ENCODE data around the gene NTPCR.

The NTPCR gene

DNA sequence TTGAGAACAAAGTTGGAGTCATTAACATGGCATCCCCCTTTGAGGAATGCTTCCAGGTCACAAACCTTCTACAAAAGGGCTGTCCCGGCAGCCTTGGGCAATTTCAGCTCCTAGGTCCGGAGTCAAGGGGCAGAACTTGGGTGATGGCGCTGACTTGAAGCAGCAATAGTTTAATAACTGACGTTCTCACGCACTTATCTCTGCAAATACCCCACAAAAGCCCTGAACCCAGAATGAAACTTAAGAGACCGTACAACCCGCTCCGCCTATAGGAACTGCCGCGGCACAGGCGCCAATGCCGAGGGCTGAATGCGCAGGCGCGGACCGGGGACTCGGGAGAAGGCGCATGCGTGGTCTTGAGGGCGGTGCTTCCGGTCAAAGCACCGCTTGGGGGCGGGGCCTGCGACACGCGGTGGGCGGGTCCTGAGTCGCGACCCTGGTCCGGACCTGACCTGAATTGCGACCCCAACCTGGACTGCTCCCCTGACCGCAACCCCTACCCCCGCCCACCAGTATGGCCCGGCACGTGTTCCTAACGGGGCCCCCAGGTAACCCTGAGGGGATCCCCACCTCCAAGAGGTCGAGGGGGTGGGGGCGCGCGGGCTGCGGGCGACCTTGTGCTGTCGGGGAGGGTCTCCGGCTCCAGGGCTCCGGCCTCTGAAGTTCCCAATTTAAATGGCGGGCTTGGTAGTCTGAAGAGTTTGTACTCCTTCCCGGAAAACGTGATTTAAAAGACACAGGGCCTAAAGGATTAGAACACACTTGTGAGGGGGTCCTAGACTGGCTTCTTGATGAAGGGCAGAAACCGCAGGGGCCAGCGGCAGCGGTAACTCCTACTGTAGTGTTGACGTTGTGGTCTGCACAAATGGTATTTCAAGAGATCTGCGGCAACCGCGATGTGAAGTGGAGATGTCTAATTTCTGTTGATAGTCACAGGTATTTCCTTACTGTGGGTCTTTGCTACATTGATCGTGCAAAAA, at the start of gene NTPCR:
NTPCR (plus strand) TSS at position 415 of the 980 bp plus-strand sequence; CDS start at position 515, 100 bp downstream.
- Histone ChIP-seq H3K4me1 (peaks cover 26 to 45% (median 32%) of the 10 kb centered on the region in 10 experiments), H3K27ac (peak within 1 kb of the TSS; percentile 76 to 89 (median 82)), H3K9me3 (replicated peaks in 1 of 11) (peaks cover 0 to 7% (median 5%) of the 10 kb centered on the region in 11 experiments; a peak in 13 of 22 replicates), H3K36me3 (peaks cover under 1 to 6% (median 2%) of the 10 kb centered on the region in 11 experiments; a peak in 14 of 22 replicates), H3K27me3 (no peaks in the 10 kb centered on the region), H3K9ac (peak within 1 kb of the TSS; percentile 77 to 92 (median 85)), H3K4me3 (peak within 1 kb of the TSS; percentile 78 to 96 (median 87)), H4K20me1 (no peaks in the 10 kb centered on the region), H3K4me2 (peak within 1 kb of the TSS; percentile 74 to 94 (median 83))
- no peak for TF ChIP-seq Cebpa-rat (IDR thresholded peaks at IDR 0.05)

- Histone ChIP-seq H4K20me1 (no peaks in the 10 kb centered on the region), H3K9ac (no peak overlapping the region), H3K9me3 (replicated peaks in 1 of 11) (peaks cover 0 to 16% (median 6%) of the 10 kb centered on the region in 11 experiments; a peak in 7 of 22 replicates), H3K27ac (no peak overlapping the region), H3K4me1 (peaks cover 0 to 16% (median 10%) of the 10 kb centered on the region in 10 experiments; a peak in 14 of 20 replicates), H3K4me2 (peak overlapping the region in 7 of 11 experiments; percentile 2 to 40 (median 13); a peak in 8 of 22 replicates), H3K27me3 (no peaks in the 10 kb centered on the region), H3K4me3 (no peak overlapping the region), H3K36me3 (no peaks in the 10 kb centered on the region)
- TF ChIP-seq Cebpa-rat (IDR thresholded peaks at IDR 0.05) = no peak
These were observed 49.6 kb upstream of the NTPCR start for GRCh38 chr1:232900818-232901217.

DNA sequence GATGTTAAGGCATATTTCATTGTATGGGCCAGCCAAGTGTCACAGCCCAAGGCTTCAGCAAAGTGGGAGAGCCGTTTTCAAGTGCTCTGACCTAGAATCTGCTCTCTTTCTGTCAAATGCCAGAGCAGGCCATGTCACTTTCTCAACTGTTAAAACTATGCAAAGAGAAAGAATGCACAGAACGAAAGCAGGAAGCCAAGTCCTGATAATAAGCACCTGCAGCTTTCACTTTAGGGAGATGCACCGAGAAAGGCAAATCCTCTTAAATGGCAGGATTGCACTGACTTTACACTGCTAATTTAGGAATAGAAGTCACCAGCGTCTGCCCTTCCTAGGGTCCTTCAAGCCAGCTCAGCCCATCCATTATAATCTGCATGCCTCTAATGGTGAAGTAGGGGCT, 49.2 kb upstream of the NTPCR start:
- no peak overlapping the region for H3K4me3 ChIP-seq
- no peaks in the 10 kb centered on the region for H3K36me3 ChIP-seq
- peak overlapping the region in 7 of 11 experiments; percentile 2 to 40 (median 13); a peak in 7 of 22 replicates for H3K4me2 ChIP-seq
- no peak overlapping the region for H3K9ac ChIP-seq
- no peak for TF ChIP-seq Cebpa-rat (IDR thresholded peaks at IDR 0.05)
- no peaks in the 10 kb centered on the region for H3K27me3 ChIP-seq
- H4K20me1 ChIP-seq = no peaks in the 10 kb centered on the region
- no peak overlapping the region for H3K27ac ChIP-seq
- peaks cover 0 to 16% (median 6%) of the 10 kb centered on the region in 11 experiments; a peak in 7 of 22 replicates for H3K9me3 ChIP-seq (replicated peaks in 1 of 11)
- H3K4me1 ChIP-seq = peaks cover 0 to 20% (median 11%) of the 10 kb centered on the region in 10 experiments; a peak in 14 of 20 replicates

DNA sequence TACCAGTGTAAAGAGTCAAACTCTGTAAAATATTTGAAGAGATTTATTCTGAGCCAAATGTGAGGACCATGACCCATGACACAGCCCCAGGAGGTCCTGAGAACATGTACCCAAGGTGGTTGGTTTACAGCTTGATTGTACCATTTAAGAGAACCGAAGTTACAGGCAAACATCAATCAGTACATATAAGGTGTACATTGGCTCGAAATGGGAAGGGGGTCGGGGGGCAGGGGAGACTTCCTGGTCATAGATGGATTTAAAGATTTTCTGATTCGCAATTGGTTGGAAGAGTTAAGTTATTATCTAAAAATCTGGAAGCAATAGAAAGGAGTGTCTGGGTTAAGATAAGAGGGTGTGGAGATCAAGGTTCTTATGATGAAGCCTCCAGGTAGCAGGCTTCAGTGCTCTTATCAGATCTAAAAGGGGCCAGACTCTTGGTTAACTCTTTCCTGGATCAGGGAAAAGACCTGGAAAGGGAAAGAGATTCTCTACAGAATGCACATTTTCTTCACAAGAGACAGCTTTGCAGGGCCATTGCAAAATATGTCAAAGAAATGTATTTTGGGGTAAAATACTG, 47.5 kb upstream of the NTPCR start:
- Histone ChIP-seq H3K4me1 (peaks cover 0 to 22% (median 11%) of the 10 kb centered on the region in 10 experiments; a peak in 14 of 20 replicates), H4K20me1 (no peaks in the 10 kb centered on the region), H3K4me2 (no peak overlapping the region), H3K9me3 (replicated peaks in 1 of 11) (peaks cover 0 to 16% (median 6%) of the 10 kb centered on the region in 11 experiments; a peak in 7 of 22 replicates), H3K36me3 (no peaks in the 10 kb centered on the region), H3K9ac (no peak overlapping the region), H3K27ac (no peak overlapping the region), H3K4me3 (no peak overlapping the region), H3K27me3 (no peaks in the 10 kb centered on the region)
- no peak for TF ChIP-seq Cebpa-rat (IDR thresholded peaks at IDR 0.05)

GRCh38 chr1:232904131-232904530, 46.3 kb upstream of the NTPCR start:
- Histone ChIP-seq H3K9me3 (replicated peaks in 1 of 11) (peaks cover 0 to 9% (median 0%) of the 10 kb centered on the region in 11 experiments; a peak in 4 of 22 replicates), H3K4me3 (no peak overlapping the region), H3K4me1 (peaks cover 3 to 22% (median 15%) of the 10 kb centered on the region in 10 experiments; a peak in 18 of 20 replicates), H3K9ac (no peak overlapping the region), H3K36me3 (no peaks in the 10 kb centered on the region), H3K27ac (no peak overlapping the region), H3K27me3 (no peaks in the 10 kb centered on the region), H4K20me1 (no peaks in the 10 kb centered on the region), H3K4me2 (no peak overlapping the region)
- TF ChIP-seq Cebpa-rat (IDR thresholded peaks at IDR 0.05) = no peak

- Histone ChIP-seq H3K9ac (no peak overlapping the region), H3K27me3 (no peaks in the 10 kb centered on the region), H3K9me3 (replicated peaks in 1 of 11) (peaks cover 0 to 5% (median 0%) of the 10 kb centered on the region in 11 experiments; a peak in 1 of 22 replicates), H3K4me2 (peak overlapping the region in 1 of 11 experiments; percentile 79; a peak in 1 of 22 replicates), H3K27ac (no peak overlapping the region), H3K4me1 (peaks cover 7 to 27% (median 19%) of the 10 kb centered on the region in 10 experiments), H4K20me1 (no peaks in the 10 kb centered on the region), H3K4me3 (no peak overlapping the region), H3K36me3 (no peaks in the 10 kb centered on the region)
- no peak for TF ChIP-seq Cebpa-rat (IDR thresholded peaks at IDR 0.05)
These were observed 45.8 kb upstream of the NTPCR start for GRCh38 chr1:232904566-232904965.

DNA sequence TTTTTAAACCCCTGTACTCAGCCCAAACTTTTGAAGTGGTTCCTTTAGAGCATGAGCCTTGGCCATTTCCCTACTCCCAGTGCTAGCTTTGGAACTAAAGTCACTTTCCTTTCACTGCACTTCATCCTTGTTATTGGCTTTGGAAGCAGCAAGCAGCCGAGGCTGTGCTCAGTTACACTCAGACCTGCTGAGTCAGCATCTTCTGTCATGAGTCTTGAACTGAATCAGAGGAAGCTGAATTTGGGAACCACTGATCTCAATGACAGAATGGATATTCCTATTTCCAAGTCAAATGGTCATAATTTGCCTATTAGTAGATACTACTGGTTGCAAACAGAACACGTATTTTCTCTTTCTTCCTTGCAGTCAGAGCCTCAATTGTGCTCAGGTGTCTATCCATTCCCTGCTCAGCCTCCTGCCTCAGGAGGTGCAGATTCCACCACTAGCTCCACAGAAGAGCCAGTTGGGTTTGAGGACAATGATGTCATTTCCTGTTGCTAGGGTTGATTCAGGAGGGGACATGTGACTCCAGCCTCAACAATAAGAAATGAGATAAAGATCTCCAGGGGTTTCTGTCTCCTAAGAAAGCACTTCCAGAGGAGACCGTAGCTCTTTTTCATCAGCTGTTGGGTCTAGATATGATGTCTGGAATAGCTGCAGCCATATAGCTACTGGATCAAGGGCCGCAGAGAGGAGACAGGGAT, 44.9 kb upstream of the NTPCR start:
- Histone ChIP-seq H4K20me1 (no peaks in the 10 kb centered on the region), H3K4me3 (no peak overlapping the region), H3K9ac (no peak overlapping the region), H3K9me3 (replicated peaks in 1 of 11) (no peaks in the 10 kb centered on the region), H3K27ac (no peak overlapping the region), H3K27me3 (no peaks in the 10 kb centered on the region), H3K4me2 (peak overlapping the region in 5 of 11 experiments; percentile 1 to 79 (median 49); a peak in 8 of 22 replicates), H3K4me1 (peaks cover 16 to 31% (median 28%) of the 10 kb centered on the region in 10 experiments), H3K36me3 (no peaks in the 10 kb centered on the region)
- TF ChIP-seq Cebpa-rat (IDR thresholded peaks at IDR 0.05) = no peak

DNA sequence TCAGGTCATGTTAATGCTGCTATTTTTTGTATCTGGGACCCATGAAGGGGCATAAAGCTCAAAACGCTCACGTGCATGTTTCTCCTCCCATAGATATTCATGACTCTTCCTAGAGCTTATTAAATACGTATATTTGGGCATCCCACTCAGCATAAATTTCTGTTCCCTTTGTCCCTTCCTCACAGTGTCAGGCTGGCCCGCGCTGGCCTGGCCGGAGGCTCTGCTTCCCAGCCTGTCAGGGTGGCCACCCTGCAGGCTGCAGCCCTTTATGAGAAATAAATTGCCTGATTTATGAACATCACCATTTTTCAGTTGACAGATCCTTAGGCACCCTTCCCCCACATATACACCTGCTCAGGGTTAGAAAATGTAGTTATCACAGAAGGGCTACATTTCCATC, 44.0 kb upstream of the NTPCR start:
- no peak overlapping the region for H3K27ac ChIP-seq
- no peak overlapping the region for H3K4me2 ChIP-seq
- H4K20me1 ChIP-seq = no peaks in the 10 kb centered on the region
- peaks cover 15 to 31% (median 21%) of the 10 kb centered on the region in 10 experiments for H3K4me1 ChIP-seq
- H3K36me3 ChIP-seq = no peaks in the 10 kb centered on the region
- H3K27me3 ChIP-seq = no peaks in the 10 kb centered on the region
- no peak overlapping the region for H3K9ac ChIP-seq
- no peaks in the 10 kb centered on the region for H3K9me3 ChIP-seq (replicated peaks in 1 of 11)
- H3K4me3 ChIP-seq = no peak overlapping the region
- no peak for TF ChIP-seq Cebpa-rat (IDR thresholded peaks at IDR 0.05)
